Transverse colon (tissue), 4 donors: Measurements from ENCODE around the gene PSD.

Source experiments
- CTCF ChIP-seq, 5 experiments: fragments of 200-600 bp in 3 of 5; fragments of 450-650 bp in 2 of 5; sonication (generic) in 3 of 5; IDR thresholded peaks; 1 replicate in 2 of 5; 2 replicates in 3 of 5; pipeline ENCODE4 v1.5.1; 2016 to 2017; ENCODE audit warnings: antibody characterized with exemption in 5 of 5, inconsistent platforms in 3 of 5, mild to moderate bottlenecking in 2 of 5, moderate library complexity in 1 of 5
- EP300 ChIP-seq: sonication (generic); formaldehyde crosslinking; IDR thresholded peaks from one replicate; pipeline ENCODE4 v1.6.1; 2017; ENCODE audit warnings: antibody characterized with exemption, low read depth
- POLR2A ChIP-seq: fragments of 450-650 bp; IDR thresholded peaks from one replicate; pipeline ENCODE4 v1.6.1; 2016; ENCODE audit warnings: antibody characterized with exemption, mild to moderate bottlenecking, moderate library complexity
- POLR2AphosphoS5 ChIP-seq, 3 donors: sonication (generic); formaldehyde crosslinking; IDR thresholded peaks; one replicate each; pipeline ENCODE4 v1.6.1; 2016; ENCODE audit warnings: antibody characterized with exemption in 3 of 3

- TF ChIP-seq POLR2A (no peak), CTCF (IDR thresholded peaks at IDR 0.05) (no peak), EP300 (peak; percentile 99), POLR2AphosphoS5 (IDR thresholded peaks at IDR 0.05) (peak; percentile 40 to 79 (median 70))
Observed at GRCh38 chr10:102407425-102408130, 11.0 kb downstream of the PSD start.
